GM12875 (cell line): Measurements from ENCODE around the gene NFKBIA.

ENCODE experiments used
- H3K4me3 ChIP-seq: one replicate; pipeline ENCODE4 v1.5.1; 2011; ENCODE audit warnings: low read depth, low read length, control low read depth
- CTCF ChIP-seq: IDR thresholded peaks from 2 replicates; pipeline ENCODE4 v1.5.1; 2011; ENCODE audit warnings: low read depth, mild to moderate bottlenecking, control low read depth, inconsistent platforms, low read length, moderate library complexity, borderline replicate concordance; ENCODE audit not compliant: insufficient read depth

Gene NFKBIA

GRCh38 chr14:35370969-35371368, 33.6 kb downstream of the NFKBIA start:
- no peak overlapping the region for H3K4me3 ChIP-seq

GRCh38 chr14:35369701-35370191, 34.8 kb downstream of the NFKBIA start:
- H3K4me3 ChIP-seq = no peak overlapping the region
- no peak for TF ChIP-seq CTCF

More at GRCh38 chr14:35370969-35371368, 33.6 kb downstream of the NFKBIA start:
- no peak for TF ChIP-seq CTCF

- H3K4me3 ChIP-seq = no peak overlapping the region
- TF ChIP-seq CTCF = no peak
Measured at GRCh38 chr14:35368583-35369392, 35.8 kb downstream of the NFKBIA start.

- no peak overlapping the region for H3K4me3 ChIP-seq
- no peak for TF ChIP-seq CTCF
Measured at GRCh38 chr14:35368139-35368460, 36.4 kb downstream of the NFKBIA start.

- no peak overlapping the region for H3K4me3 ChIP-seq
- TF ChIP-seq CTCF = no peak
Measured at GRCh38 chr14:35367056-35367372, 37.5 kb downstream of the NFKBIA start.

GRCh38 chr14:35366521-35366976, 38.0 kb downstream of the NFKBIA start:
- H3K4me3 ChIP-seq = no peak overlapping the region
- TF ChIP-seq CTCF = no peak

- no peak overlapping the region for H3K4me3 ChIP-seq
- no peak for TF ChIP-seq CTCF
Measured at GRCh38 chr14:35366056-35366451, 38.5 kb downstream of the NFKBIA start.
